K562 (cell line): ENCODE data around the gene PTPRM. TPM values are rescaled to one million over a fixed set of nuclear protein-coding genes. Genes with fewer than 3 reads are reported as not detected.

Source experiments
- ATAC-seq: fragments of 200-7000 bp; cut with Tn5 transposase; 3 replicates; pipeline ENCODE4 v1.9.1; 2020; ENCODE audit warnings: moderate library complexity
- BruUV-seq: library from RNA; stranded (reverse); fragments of 400-500 nt; replicated peaks from 2 replicates; lab custom pipeline; 2021; lab: Mats Ljungman, UMichigan
- CTCF ChIA-PET: fragments of 300-600 bp; formaldehyde crosslinking; extraction: SDS; loops from one replicate; lab custom pipeline; 2021; ENCODE audit warnings: low intra/inter-chr PET ratio; lab: Yijun Ruan, JAX
- POLR2A ChIA-PET: fragments of 300-600, 350-650 bp; sonication (Branson Sonifier 250); formaldehyde crosslinking; extraction: SDS; loops from one replicate; lab custom pipeline; 2021; ENCODE audit warnings: antibody characterized with exemption, inconsistent platforms; lab: Yijun Ruan, JAX
- DNase-seq, 4 experiments: peaks; one replicate each; pipeline versions ENCODE4 v3.0.0 to v3.0.0-alpha.2; 2011 to 2018; ENCODE audit warnings: low spot score in 3 of 4, mixed read lengths in 3 of 4; ENCODE audit errors: extremely low read depth in 1 of 4
- FAIRE-seq: peaks from 2 replicates; lab custom pipeline; 2011; peaks lifted over from hg19 to GRCh38; lab: Jason Lieb, UNC
- H2AFZ ChIP-seq: 2 replicates; pipeline ENCODE4 v1.6.0; 2011; ENCODE audit warnings: low read depth, low read length, control low read depth, inconsistent platforms
- H3K27ac ChIP-seq: fragments of 200-600 bp; 3 replicates; pipeline ENCODE4 v1.8.0; 2011; ENCODE audit warnings: low read depth, mild to moderate bottlenecking, control low read depth, inconsistent platforms, low read length, moderate library complexity, mixed read lengths; ENCODE audit errors: extremely low read depth
- H3K27me3 ChIP-seq, 2 experiments: fragments of 300-600 bp in 1 of 2; 2 replicates in 1 of 2; 3 replicates in 1 of 2; pipeline versions ENCODE4 v1.6.0 to v1.8.0; 2011; ENCODE audit warnings: inconsistent platforms in 2 of 2, low read length in 2 of 2, mild to moderate bottlenecking in 1 of 2, mixed read lengths in 1 of 2, moderate library complexity in 1 of 2; ENCODE audit not compliant: control insufficient read depth in 2 of 2, insufficient read depth in 2 of 2
- H3K36me3 ChIP-seq: fragments of 300-600 bp; 3 replicates; pipeline ENCODE4 v1.8.0; 2011; ENCODE audit warnings: mild to moderate bottlenecking, low read length, inconsistent platforms; ENCODE audit not compliant: control insufficient read depth, insufficient read depth
- H3K4me1 ChIP-seq, 2 experiments: fragments of 200-600 bp in 1 of 2; replicated peaks in 1 of 2; 2 replicates in 1 of 2; 3 replicates in 1 of 2; pipeline versions ENCODE4 v1.5.1 to v1.8.0; 2011; ENCODE audit warnings: inconsistent platforms in 2 of 2, low read length in 2 of 2, mild to moderate bottlenecking in 1 of 2, mixed read lengths in 1 of 2, moderate library complexity in 1 of 2; ENCODE audit not compliant: control insufficient read depth in 2 of 2, insufficient read depth in 2 of 2
- H3K4me2 ChIP-seq: 2 replicates; pipeline ENCODE4 v1.6.1; 2011; ENCODE audit warnings: low read length, control low read depth, inconsistent platforms, mixed read lengths; ENCODE audit not compliant: insufficient read depth
- H3K4me3 ChIP-seq: fragments of 200-600 bp; sonication (generic), shearing (Covaris generic); 2 replicates; pipeline ENCODE4 v1.5.1; 2016; ENCODE audit warnings: control low read depth, inconsistent platforms
- H3K79me2 ChIP-seq: fragments of 200-600 bp; 3 replicates; pipeline ENCODE4 v1.8.0; 2011; ENCODE audit warnings: low read length, inconsistent platforms; ENCODE audit not compliant: control insufficient read depth, insufficient read depth
- H3K9ac ChIP-seq, 2 experiments: 2 replicates each; pipeline versions ENCODE4 v1.6.0 to v1.6.1; 2011; ENCODE audit warnings: low read depth in 2 of 2, low read length in 2 of 2, control low read depth in 1 of 2, inconsistent platforms in 1 of 2, mild to moderate bottlenecking in 1 of 2, mixed read lengths in 1 of 2; ENCODE audit not compliant: insufficient read depth in 1 of 2
- H3K9me1 ChIP-seq: one replicate; pipeline ENCODE4 v1.6.0; 2011; ENCODE audit warnings: inconsistent platforms, mild to moderate bottlenecking, low read length, moderate library complexity; ENCODE audit not compliant: control insufficient read depth, insufficient read depth
- H3K9me3 ChIP-seq: replicated peaks from 2 replicates; pipeline ENCODE4 v1.5.1; 2011; ENCODE audit warnings: low read depth, low read length, inconsistent platforms; ENCODE audit not compliant: control insufficient read depth, insufficient read depth
- H4K20me1 ChIP-seq: replicated peaks from 2 replicates; pipeline ENCODE4 v1.6.1; 2011; ENCODE audit warnings: low read length, inconsistent platforms, mixed read lengths; ENCODE audit not compliant: control insufficient read depth, insufficient read depth
- AFF1 ChIP-seq, 2 experiments: fragments of 450-650 bp; IDR thresholded peaks; 2 replicates each; pipeline ENCODE4 v1.6.1; 2018; ENCODE audit warnings: mild to moderate bottlenecking in 2 of 2, low read depth in 1 of 2; ENCODE audit not compliant: partially characterized antibody in 2 of 2
- GTF2E2 ChIP-seq: fragments of 200-800 bp; sonication (Bioruptor generic); IDR thresholded peaks from 2 replicates; pipeline ENCODE4 v1.6.1; 2016; ENCODE audit warnings: missing genetic modification characterization, missing compliant biosample characterization
- KDM2B ChIP-seq: fragments of 250-450 bp; sonication (Bioruptor Pico); IDR thresholded peaks from 2 replicates; pipeline ENCODE4 v1.8.0; 2021; ENCODE audit warnings: mild to moderate bottlenecking, moderate library complexity
- MEIS2 ChIP-seq: fragments of 450-650 bp; IDR thresholded peaks from 2 replicates; pipeline ENCODE4 v1.6.1; 2014; ENCODE audit warnings: mild to moderate bottlenecking; ENCODE audit not compliant: partially characterized antibody
- NCOA6 ChIP-seq: fragments of 450-650 bp; IDR thresholded peaks from 2 replicates; pipeline ENCODE4 v1.6.1; 2017; ENCODE audit warnings: mild to moderate bottlenecking
- POLR2AphosphoS2 ChIP-seq: IDR thresholded peaks from 2 replicates; pipeline ENCODE4 v1.6.1; 2012; ENCODE audit warnings: low read length, improper control_type of control experiment
- THAP7 ChIP-seq: fragments of 250-450 bp; sonication (Bioruptor Pico); IDR thresholded peaks from 2 replicates; pipeline ENCODE4 v1.5.0; 2021
- ZBTB49 ChIP-seq: sonication (generic); formaldehyde crosslinking; IDR thresholded peaks from 2 replicates; pipeline ENCODE4 v1.8.0; 2022; ENCODE audit warnings: missing genetic modification reagents, mild to moderate bottlenecking, borderline replicate concordance
- ZNF212 ChIP-seq: fragments of 450-650 bp; formaldehyde crosslinking; IDR thresholded peaks from 2 replicates; pipeline ENCODE4 v1.4.0; 2020; ENCODE audit warnings: mild to moderate bottlenecking
- ZNF766 ChIP-seq: fragments of 200-800 bp; sonication (Bioruptor generic); conservative IDR thresholded peaks from 2 replicates; pipeline ENCODE4 v1.6.1; 2016; ENCODE audit warnings: missing genetic modification characterization, missing compliant biosample characterization
- WGBS: fragments of 100-300 bp; shearing (Covaris generic); methylation state at CpG from one replicate; pipeline ENCODE4 v1.1.6; 2016; ENCODE audit warnings: low coverage, mixed read lengths; ENCODE audit not compliant: insufficient coverage; ENCODE audit errors: missing lambda C conversion rate; 5-methylcytosine and 5-hydroxymethylcytosine counted together
- in situ Hi-C: fragments of 300-500 bp; cut with MboI; formaldehyde crosslinking; loops from 4 replicates; pipeline ENCODE4 v1.15.0; 2018; ENCODE audit warnings: inconsistent platforms, mixed read lengths
- intact Hi-C: fragments of 100-400 bp; cut with micrococcal nuclease; formaldehyde crosslinking; loops from 2 replicates; pipeline ENCODE4 v1.14.2; 2022
- polyA plus RNA-seq, 8 experiments: library from polyadenylated mRNA; depleted of rRNA in 4 of 8; stranded (reverse) in 5 of 8; unstranded in 3 of 8; fragments of >200 nt; fragmentation: Nextera tagmentation in 2 of 8; fragmentation: Illumina TruSeq in 1 of 8; extraction: Ambion mirVana in 2 of 8; extraction: Trizol in 1 of 8; gene quantifications; 2 replicates each; pipeline versions ENCODE4 v1.2.1 to v1.2.3, GENCODE V29; 2011 to 2014; ENCODE audit warnings: inconsistent platforms in 1 of 8, missing spikeins in 1 of 8
- total RNA-seq, 7 experiments: library from RNA; depleted of rRNA in 6 of 7; stranded (reverse); fragments of >200 nt in 6 of 7; fragmentation: Illumina TruSeq in 2 of 7; extraction: Trizol in 2 of 7; gene quantifications; 2 replicates each; pipeline versions ENCODE4 v1.2.1 to v1.2.3, GENCODE V29; 2011 to 2021; ENCODE audit warnings: low replicate concordance in 1 of 7

The PTPRM gene
- total and polyA plus RNA-seq, 9 of the 15 experiments (the other 6 are each of a cell fraction or from before 2014, with no cell fraction given) = 0.03 to 0.16 (median 0.08) TPM; not detected in 3

GRCh38 chr18:7647500-7647899, 80.4 kb downstream of the PTPRM start (continued):
- TF ChIP-seq KDM2B (CRISPR knock-in tag) (no peak), GTF2E2 (tag) (no peak), MEIS2 (no peak), POLR2AphosphoS2 (no peak), NCOA6 (no peak), ZBTB49 (CRISPR knock-in tag) (no peak)

GRCh38 chr18:7657050-7657449, 89.9 kb downstream of the PTPRM start:
- BruUV-seq = no TSS peak
- H3K9me1 ChIP-seq = no peaks in the 10 kb centered on the region
- H3K36me3 ChIP-seq = no peaks in the 10 kb centered on the region
- ATAC-seq (no peak), DNase-seq (no peak), FAIRE-seq (no peak)
- intact Hi-C loops = no loop called here
- POLR2A ChIA-PET = no interaction called here
- H3K4me2 ChIP-seq = no peak overlapping the region
- no peak overlapping the region for H3K27ac ChIP-seq
- 0% methylated on average over 5 of the region's 6 CpGs for WGBS
- H2AFZ ChIP-seq = no peak overlapping the region
- no peaks in the 10 kb centered on the region for H3K4me1 ChIP-seq
- no peak overlapping the region for H3K9ac ChIP-seq
- CTCF ChIA-PET = no interaction called here
- H3K79me2 ChIP-seq = no peaks in the 10 kb centered on the region
- in situ Hi-C loops = no loop called here
- H4K20me1 ChIP-seq = no peaks in the 10 kb centered on the region
- TF ChIP-seq THAP7 (no peak), ZNF212 (no peak), ZNF766 (CRISPR knock-in tag) (no peak), AFF1 (IDR thresholded peaks at IDR 0.05; ENCODE audit: low read depth in 1 of 2, partially characterized antibody in 2 of 2) (no peak)
- no peaks in the 10 kb centered on the region for H3K27me3 ChIP-seq
- no peak overlapping the region for H3K4me3 ChIP-seq
- H3K9me3 ChIP-seq = no peaks in the 10 kb centered on the region
